Chondrocyte (in vitro differentiated cells): Measurements from ENCODE around the gene ZWILCH. TPM values are rescaled to one million over a fixed set of nuclear protein-coding genes. Genes with fewer than 3 reads are reported as not detected.

ENCODE experiments used
- DNase-seq: peaks from one replicate; pipeline ENCODE4 v3.0.0; 2021; ENCODE audit warnings: mixed read lengths, low spot score
- H3K27ac Mint-ChIP-seq: one replicate; pipeline ENCODE4 v1.8.0; 2021; ENCODE audit warnings: mild to moderate bottlenecking, moderate library complexity, mixed read lengths; ENCODE audit not compliant: unreplicated experiment
- H3K27me3 Mint-ChIP-seq: 2 replicates; pipeline ENCODE4 v1.8.0; 2021; ENCODE audit warnings: low read depth, mixed read lengths
- H3K36me3 Mint-ChIP-seq: 2 replicates; pipeline ENCODE4 v1.8.0; 2021; ENCODE audit warnings: low read depth, mixed read lengths
- H3K4me1 Mint-ChIP-seq: 2 replicates; pipeline ENCODE4 v1.8.0; 2021; ENCODE audit warnings: low read depth, mild to moderate bottlenecking, mixed read lengths
- H3K4me3 Mint-ChIP-seq: one replicate; pipeline ENCODE4 v1.8.0; 2021; ENCODE audit warnings: mild to moderate bottlenecking, moderate library complexity, mixed read lengths; ENCODE audit not compliant: unreplicated experiment
- H3K9me3 Mint-ChIP-seq: 2 replicates; pipeline ENCODE4 v1.8.0; 2021; ENCODE audit warnings: low read depth, mixed read lengths
- CTCF ChIP-seq: fragments of 200-600 bp; sonication (generic); IDR thresholded peaks from 2 replicates; pipeline ENCODE4 v1.5.0; 2021; ENCODE audit warnings: antibody characterized with exemption, mild to moderate bottlenecking, moderate library complexity
- total RNA-seq: library from RNA; stranded (reverse); gene quantifications from 3 replicates; pipeline ENCODE4 v1.2.1, GENCODE V29; 2021

Gene ZWILCH
- total RNA-seq, 1 donor from 2014 or later, result 11.0 TPM

GRCh38 chr15:66565141-66565641, 60.1 kb downstream of the ZWILCH start:
- no peak for TF ChIP-seq CTCF
- H3K4me1 Mint-ChIP-seq, result peaks cover 20% of the 10 kb centered on the region
- no peak overlapping the region for H3K4me3 Mint-ChIP-seq
- H3K27ac Mint-ChIP-seq, result no peak overlapping the region
- no peaks in the 10 kb centered on the region for H3K36me3 Mint-ChIP-seq
- H3K9me3 Mint-ChIP-seq, result no peaks in the 10 kb centered on the region
- H3K27me3 Mint-ChIP-seq, result no peaks in the 10 kb centered on the region
- no peak for DNase-seq

- TF ChIP-seq CTCF, result no peak
- no peaks in the 10 kb centered on the region for H3K36me3 Mint-ChIP-seq
- H3K27ac Mint-ChIP-seq, result peak within 1 kb of the TSS; percentile 51
- no peaks in the 10 kb centered on the region for H3K27me3 Mint-ChIP-seq
- DNase-seq, result no peak
- peak within 1 kb of the TSS; percentile 6 for H3K4me3 Mint-ChIP-seq
- peaks cover 20% of the 10 kb centered on the region for H3K4me1 Mint-ChIP-seq
- no peaks in the 10 kb centered on the region for H3K9me3 Mint-ChIP-seq
These were observed 60.6 kb downstream of the ZWILCH start, which contains the start of gene LCTL for GRCh38 chr15:66565741-66566144. Gene LCTL, minus strand, starts transcription at chr15:66565998. Its CDS starts 633 bp downstream, at chr15:66565365.

GRCh38 chr15:66566963-66567531, 61.9 kb downstream of the ZWILCH start:
- Mint-ChIP-seq H3K27me3 (no peaks in the 10 kb centered on the region), H3K4me1 (peaks cover 20% of the 10 kb centered on the region), H3K4me3 (no peak overlapping the region), H3K36me3 (no peaks in the 10 kb centered on the region), H3K9me3 (no peaks in the 10 kb centered on the region), H3K27ac (no peak overlapping the region)
- peak; percentile 86 for TF ChIP-seq CTCF
- DNase-seq, result no peak

- TF ChIP-seq CTCF, result no peak
- no peaks in the 10 kb centered on the region for H3K27me3 Mint-ChIP-seq
- no peak for DNase-seq
These were observed 62.8 kb downstream of the ZWILCH start for GRCh38 chr15:66567897-66568296.

GRCh38 chr15:66569461-66570137, 64.5 kb downstream of the ZWILCH start:
- Mint-ChIP-seq H3K4me3 (no peak overlapping the region), H3K36me3 (no peaks in the 10 kb centered on the region), H3K4me1 (peaks cover 33% of the 10 kb centered on the region), H3K9me3 (no peaks in the 10 kb centered on the region), H3K27ac (no peak overlapping the region), H3K27me3 (no peaks in the 10 kb centered on the region)
- DNase-seq, result no peak
- no peak for TF ChIP-seq CTCF

More at GRCh38 chr15:66567897-66568296, 62.8 kb downstream of the ZWILCH start:
- Mint-ChIP-seq H3K4me3 (no peak overlapping the region), H3K9me3 (no peaks in the 10 kb centered on the region), H3K27ac (no peak overlapping the region), H3K4me1 (peaks cover 20% of the 10 kb centered on the region), H3K36me3 (no peaks in the 10 kb centered on the region)
